ENCODE results near the gene RNF133.
"Not testable (repeated sequence)": the region's sequence is repeated elsewhere in the genome, so short reads cannot be mapped to it uniquely, and the experiment has no call there.

The RNF133 gene

GRCh38 chr7:122689346-122690109 is 9.4 kb downstream of the RNF133 start:
- no peak for DNase-seq

- no peak for DNase-seq
Observed at GRCh38 chr7:122688400-122688998, 10.4 kb downstream of the RNF133 start.

GRCh38 chr7:122686360-122686878 is 12.5 kb downstream of the RNF133 start:
- DNase-seq: no peak

- DNase-seq: no peak
Observed at GRCh38 chr7:122684504-122684903, 14.4 kb downstream of the RNF133 start.

- DNase-seq: no peak
Observed at GRCh38 chr7:122682815-122683550, 15.9 kb downstream of the RNF133 start.

- not testable (repeated sequence) for DNase-seq
Observed at GRCh38 chr7:122681186-122681585, 17.7 kb downstream of the RNF133 start.

- DNase-seq: no peak
Observed at GRCh38 chr7:122679813-122680212, 19.1 kb downstream of the RNF133 start.

GRCh38 chr7:122679269-122679709 is 19.6 kb downstream of the RNF133 start:
- not testable (repeated sequence) for DNase-seq

- DNase-seq: no peak
Observed at GRCh38 chr7:122677149-122677548, 21.8 kb downstream of the RNF133 start.

- no peak for DNase-seq
Observed at GRCh38 chr7:122676466-122676865, 22.5 kb downstream of the RNF133 start.

- DNase-seq: no peak
Observed at GRCh38 chr7:122675621-122676020, 23.3 kb downstream of the RNF133 start.

GRCh38 chr7:122675011-122675410 is 23.9 kb downstream of the RNF133 start:
- DNase-seq: no peak

GRCh38 chr7:122674502-122674901 is 24.4 kb downstream of the RNF133 start:
- no peak for DNase-seq

GRCh38 chr7:122673951-122674350 is 25.0 kb downstream of the RNF133 start:
- DNase-seq: no peak

- DNase-seq: no peak
Observed at GRCh38 chr7:122672536-122672935, 26.4 kb downstream of the RNF133 start.

- no peak for DNase-seq
Observed at GRCh38 chr7:122663733-122664132, 35.2 kb downstream of the RNF133 start.

GRCh38 chr7:122658856-122659255 is 40.1 kb downstream of the RNF133 start:
- no peak for DNase-seq

- DNase-seq: no peak
Observed at GRCh38 chr7:122653685-122654084, 45.2 kb downstream of the RNF133 start.

- DNase-seq: no peak
Observed at GRCh38 chr7:122652876-122653275, 46.0 kb downstream of the RNF133 start.

GRCh38 chr7:122651451-122651850 is 47.5 kb downstream of the RNF133 start:
- no peak for DNase-seq
